GM10847 (cell line): Measurements from ENCODE around the gene BLVRA.

Source experiments
- POLR2A ChIP-seq: IDR thresholded peaks from 2 replicates; pipeline ENCODE4 v1.6.1; 2011; ENCODE audit not compliant: insufficient read length; ENCODE audit errors: extremely low read depth

The BLVRA gene

GRCh38 chr7:43763183-43763582 is 4.7 kb downstream of the BLVRA start:
- TF ChIP-seq POLR2A, result no peak

- TF ChIP-seq POLR2A, result no peak
Observed at GRCh38 chr7:43764039-43764761, 5.7 kb downstream of the BLVRA start.

- no peak for TF ChIP-seq POLR2A
Observed at GRCh38 chr7:43764807-43765491, 6.5 kb downstream of the BLVRA start.

GRCh38 chr7:43766564-43766963 is 8.1 kb downstream of the BLVRA start:
- TF ChIP-seq POLR2A, result no peak

GRCh38 chr7:43767311-43767710 is 8.8 kb downstream of the BLVRA start:
- no peak for TF ChIP-seq POLR2A

- TF ChIP-seq POLR2A, result no peak
Observed at GRCh38 chr7:43768201-43768886, 9.9 kb downstream of the BLVRA start.

- TF ChIP-seq POLR2A, result no peak
Observed at GRCh38 chr7:43768887-43769272, 10.4 kb downstream of the BLVRA start.

GRCh38 chr7:43769281-43769680 is 10.8 kb downstream of the BLVRA start:
- no peak for TF ChIP-seq POLR2A

GRCh38 chr7:43769791-43770465 is 11.4 kb downstream of the BLVRA start:
- TF ChIP-seq POLR2A, result no peak

- TF ChIP-seq POLR2A, result no peak
Observed at GRCh38 chr7:43771128-43771527, 12.6 kb downstream of the BLVRA start.

- no peak for TF ChIP-seq POLR2A
Observed at GRCh38 chr7:43771573-43771972, 13.1 kb downstream of the BLVRA start.

GRCh38 chr7:43779045-43779812 is 20.7 kb downstream of the BLVRA start:
- TF ChIP-seq POLR2A, result no peak

- no peak for TF ChIP-seq POLR2A
Observed at GRCh38 chr7:43781726-43782607, 23.5 kb downstream of the BLVRA start.
